Measurements from ENCODE around the gene EEFSEC.

The EEFSEC gene

GRCh38 chr3:128218548-128219257, 65.4 kb downstream of the EEFSEC start:
- DNase-seq = no peak

- DNase-seq = no peak
These were observed 68.0 kb downstream of the EEFSEC start for GRCh38 chr3:128221328-128221727.

- DNase-seq = no peak
These were observed 69.6 kb downstream of the EEFSEC start for GRCh38 chr3:128222796-128223385.

- no peak for DNase-seq
These were observed 73.0 kb downstream of the EEFSEC start for GRCh38 chr3:128226186-128226725.

GRCh38 chr3:128226795-128227395, 73.6 kb downstream of the EEFSEC start:
- DNase-seq = peak; percentile 34 to 37

GRCh38 chr3:128227507-128227906, 74.2 kb downstream of the EEFSEC start:
- no peak for DNase-seq

GRCh38 chr3:128228366-128228910, 75.2 kb downstream of the EEFSEC start:
- DNase-seq = no peak

- no peak for DNase-seq
These were observed 76.0 kb downstream of the EEFSEC start for GRCh38 chr3:128229106-128229857.

GRCh38 chr3:128231606-128232005, 78.3 kb downstream of the EEFSEC start:
- no peak for DNase-seq

GRCh38 chr3:128232376-128233178, 79.3 kb downstream of the EEFSEC start:
- DNase-seq = no peak

GRCh38 chr3:128235207-128235926, 82.1 kb downstream of the EEFSEC start:
- DNase-seq = no peak

GRCh38 chr3:128236657-128237056, 83.4 kb downstream of the EEFSEC start:
- no peak for DNase-seq

- no peak for DNase-seq
These were observed 84.3 kb downstream of the EEFSEC start for GRCh38 chr3:128237348-128238183.

- DNase-seq = no peak
These were observed 84.9 kb downstream of the EEFSEC start for GRCh38 chr3:128238184-128238489.

- no peak for DNase-seq
These were observed 86.0 kb downstream of the EEFSEC start for GRCh38 chr3:128239304-128239703.

GRCh38 chr3:128240232-128240631, 87.0 kb downstream of the EEFSEC start:
- no peak for DNase-seq

- DNase-seq = no peak
These were observed 88.5 kb downstream of the EEFSEC start for GRCh38 chr3:128241741-128242140.

- peak; percentile 11 to 20 for DNase-seq
These were observed 89.7 kb downstream of the EEFSEC start for GRCh38 chr3:128242818-128243601.

GRCh38 chr3:128243602-128244504, 90.6 kb downstream of the EEFSEC start:
- DNase-seq = no peak

Data from activated CD4-positive, alpha-beta T cell treated with anti-CD3 and anti-CD28 coated beads, Interleukin-2, amount 50 U/mL, for 48 hours (primary cell).